ENCODE results near the gene UPK3B.
"Not testable (repeated sequence)": the region's sequence is repeated elsewhere in the genome, so short reads cannot be mapped to it uniquely, and the experiment has no call there.

The UPK3B gene

GRCh38 chr7:76495717-76496116 lies 14.6 kb upstream of the UPK3B start:
- DNase-seq = not testable (repeated sequence)

- DNase-seq = not testable (repeated sequence)
Measured at GRCh38 chr7:76497918-76498582, 12.3 kb upstream of the UPK3B start.

- not testable (repeated sequence) for DNase-seq
Measured at GRCh38 chr7:76498583-76499200, 11.7 kb upstream of the UPK3B start.

- DNase-seq = not testable (repeated sequence)
Measured at GRCh38 chr7:76499201-76499923, 11.0 kb upstream of the UPK3B start.

GRCh38 chr7:76499924-76500241 lies 10.5 kb upstream of the UPK3B start:
- not testable (repeated sequence) for DNase-seq

- DNase-seq = not testable (repeated sequence)
Measured at GRCh38 chr7:76502224-76502623, 8.1 kb upstream of the UPK3B start.

- DNase-seq = not testable (repeated sequence)
Measured at GRCh38 chr7:76502836-76503235, 7.5 kb upstream of the UPK3B start.

- not testable (repeated sequence) for DNase-seq
Measured at GRCh38 chr7:76503244-76503643, 7.1 kb upstream of the UPK3B start.

GRCh38 chr7:76504351-76505167 lies 5.8 kb upstream of the UPK3B start:
- not testable (repeated sequence) for DNase-seq

- DNase-seq = no peak
Measured at GRCh38 chr7:76505168-76506080, 4.9 kb upstream of the UPK3B start.

GRCh38 chr7:76506081-76506440 lies 4.3 kb upstream of the UPK3B start:
- DNase-seq = no peak

GRCh38 chr7:76506643-76507042 lies 3.7 kb upstream of the UPK3B start:
- DNase-seq = not testable (repeated sequence)

GRCh38 chr7:76507723-76508406 lies 2.5 kb upstream of the UPK3B start:
- DNase-seq = no peak

GRCh38 chr7:76511200-76511910 lies 1.0 kb downstream of the UPK3B start:
- DNase-seq = not testable (repeated sequence)

- not testable (repeated sequence) for DNase-seq
Measured at GRCh38 chr7:76511911-76512885, 1.8 kb downstream of the UPK3B start.

- DNase-seq = no peak
Measured at GRCh38 chr7:76512941-76513816, 2.8 kb downstream of the UPK3B start.

GRCh38 chr7:76513817-76514799 lies 3.8 kb downstream of the UPK3B start:
- no peak for DNase-seq

All from NCI-H1436 (cell line).